MM.1S (cell line): ENCODE measurements around the gene JADE2.

Experiments
- DNase-seq: peaks from one replicate; pipeline ENCODE4 v3.0.0-alpha.2; 2015
- H2AFZ ChIP-seq: fragments of 300-600 bp; sonication (generic); 2 replicates; pipeline ENCODE4 v1.6.0; 2016; ENCODE audit warnings: antibody characterized with exemption, low read length
- H3F3A ChIP-seq: fragments of 300-600 bp; sonication (generic); 2 replicates; pipeline ENCODE4 v1.6.1; 2016; ENCODE audit warnings: mild to moderate bottlenecking, antibody characterized with exemption, low read length, moderate library complexity, mixed read lengths; ENCODE audit not compliant: insufficient read depth
- H3K27ac ChIP-seq: fragments of 300-600 bp; sonication (generic); 2 replicates; pipeline ENCODE4 v1.5.1; 2016; ENCODE audit warnings: mild to moderate bottlenecking, low read length
- H3K27me3 ChIP-seq: fragments of 300-600 bp; sonication (generic); replicated peaks from 2 replicates; pipeline ENCODE4 v1.6.0; 2016; ENCODE audit warnings: low read length; ENCODE audit not compliant: insufficient read depth
- H3K36me3 ChIP-seq: fragments of 300-600 bp; sonication (generic); replicated peaks from 2 replicates; pipeline ENCODE4 v1.6.1; 2016; ENCODE audit warnings: mild to moderate bottlenecking, low read length, mixed read lengths; ENCODE audit not compliant: insufficient read depth
- H3K4me1 ChIP-seq: fragments of 300-600 bp; sonication (generic); 2 replicates; pipeline ENCODE4 v1.6.1; 2016; ENCODE audit warnings: low read length, mixed read lengths
- H3K4me2 ChIP-seq: fragments of 300-600 bp; sonication (generic); 2 replicates; pipeline ENCODE4 v1.6.0; 2016; ENCODE audit warnings: low read depth, low read length
- H3K4me3 ChIP-seq: fragments of 300-600 bp; sonication (generic); 2 replicates; pipeline ENCODE4 v1.5.1; 2016; ENCODE audit warnings: low read length, mixed read lengths
- H3K79me2 ChIP-seq: fragments of 300-600 bp; sonication (generic); 2 replicates; pipeline ENCODE4 v1.6.1; 2016; ENCODE audit warnings: mixed run types, low read length, mixed read lengths
- H3K9ac ChIP-seq: fragments of 300-600 bp; sonication (generic); 2 replicates; pipeline ENCODE4 v1.6.1; 2016; ENCODE audit warnings: low read length, mixed read lengths
- H3K9me2 ChIP-seq: fragments of 300-600 bp; sonication (generic); replicated peaks from 2 replicates; pipeline ENCODE4 v1.6.1; 2016; ENCODE audit warnings: mild to moderate bottlenecking, low read length, mixed read lengths; ENCODE audit not compliant: insufficient read depth
- H3K9me3 ChIP-seq: fragments of 300-600 bp; sonication (generic); replicated peaks from 2 replicates; pipeline ENCODE4 v1.6.1; 2016; ENCODE audit warnings: mild to moderate bottlenecking, low read length, mixed read lengths; ENCODE audit not compliant: insufficient read depth
- H4K20me1 ChIP-seq: fragments of 300-600 bp; sonication (generic); 2 replicates; pipeline ENCODE4 v1.6.1; 2016; ENCODE audit warnings: mild to moderate bottlenecking, low read length, moderate library complexity, mixed read lengths; ENCODE audit not compliant: insufficient read depth
- CTCF ChIP-seq: fragments of 300-600 bp; sonication (generic); IDR thresholded peaks from 2 replicates; pipeline ENCODE4 v1.5.1; 2016; ENCODE audit warnings: antibody characterized with exemption, low read length, mixed read lengths
- EZH2 ChIP-seq: fragments of 300-600 bp; sonication (generic); optimal IDR thresholded peaks from 2 replicates; pipeline ENCODE3; 2017; ENCODE audit warnings: low read depth, mild to moderate bottlenecking, antibody characterized with exemption, low read length, mixed read lengths
- EZH2phosphoT487 ChIP-seq: fragments of 300-600 bp; sonication (generic); IDR thresholded peaks from 2 replicates; pipeline ENCODE4 v1.6.1; 2018; ENCODE audit warnings: antibody characterized with exemption, low read length

The JADE2 gene

GRCh38 chr5:134581241-134581981, 55.9 kb downstream of the JADE2 start:
- Histone ChIP-seq H3F3A (no peaks in the 10 kb centered on the region), H3K79me2 (no peaks in the 10 kb centered on the region), H3K36me3 (0 out of 2 replicates have a peak, but pooled peaks cover 3% of the 10 kb centered on the region), H3K9me3 (no peaks in the 10 kb centered on the region), H3K4me2 (no peak overlapping the region), H3K9ac (no peak overlapping the region), H4K20me1 (no peaks in the 10 kb centered on the region), H2AFZ (no peak overlapping the region), H3K9me2 (no peaks in the 10 kb centered on the region), H3K4me3 (no peak overlapping the region), H3K4me1 (no peaks in the 10 kb centered on the region), H3K27me3 (no peaks in the 10 kb centered on the region), H3K27ac (no peak overlapping the region)
- no peak for TF ChIP-seq EZH2
- no peak for TF ChIP-seq EZH2phosphoT487
- TF ChIP-seq CTCF: no peak
- no peak for DNase-seq

- no peaks in the 10 kb centered on the region for H3K9me2 ChIP-seq
- H3K4me1 ChIP-seq: 0 out of 2 replicates have a peak, but pooled peaks cover 3% of the 10 kb centered on the region
- H2AFZ ChIP-seq: no peak overlapping the region
- no peak overlapping the region for H3K4me3 ChIP-seq
- TF ChIP-seq EZH2 (no peak), EZH2phosphoT487 (no peak), CTCF (no peak)
- no peaks in the 10 kb centered on the region for H3K9me3 ChIP-seq
- H3K4me2 ChIP-seq: no peak overlapping the region
- DNase-seq: no peak
- no peaks in the 10 kb centered on the region for H3K79me2 ChIP-seq
- no peak overlapping the region for H3K27ac ChIP-seq
- 0 out of 2 replicates have a peak, but pooled peaks cover 3% of the 10 kb centered on the region for H3K36me3 ChIP-seq
- H3F3A ChIP-seq: no peaks in the 10 kb centered on the region
- H4K20me1 ChIP-seq: no peaks in the 10 kb centered on the region
- H3K27me3 ChIP-seq: no peaks in the 10 kb centered on the region
- H3K9ac ChIP-seq: no peak overlapping the region
Observed at GRCh38 chr5:134582281-134582680, 56.8 kb downstream of the JADE2 start.

- no peaks in the 10 kb centered on the region for H4K20me1 ChIP-seq
- no peaks in the 10 kb centered on the region for H3K79me2 ChIP-seq
- DNase-seq: no peak
- H3K27me3 ChIP-seq: no peaks in the 10 kb centered on the region
- H3K9me2 ChIP-seq: no peaks in the 10 kb centered on the region
- H3K9me3 ChIP-seq: no peaks in the 10 kb centered on the region
- H3K27ac ChIP-seq: no peak overlapping the region
- 0 out of 2 replicates have a peak, but pooled peaks cover 3% of the 10 kb centered on the region for H3K36me3 ChIP-seq
- no peak overlapping the region for H3K4me3 ChIP-seq
- H2AFZ ChIP-seq: no peak overlapping the region
- no peak overlapping the region for H3K9ac ChIP-seq
- no peaks in the 10 kb centered on the region for H3F3A ChIP-seq
- no peak for TF ChIP-seq EZH2phosphoT487
- TF ChIP-seq EZH2: no peak
- no peak overlapping the region for H3K4me2 ChIP-seq
- H3K4me1 ChIP-seq: 0 out of 2 replicates have a peak, but pooled peaks cover 3% of the 10 kb centered on the region
Observed at GRCh38 chr5:134582941-134583340, 57.5 kb downstream of the JADE2 start.

GRCh38 chr5:134583766-134584165, 58.3 kb downstream of the JADE2 start:
- Histone ChIP-seq H3K9ac (no peak overlapping the region), H3K27ac (no peak overlapping the region), H4K20me1 (no peaks in the 10 kb centered on the region), H3F3A (no peaks in the 10 kb centered on the region), H3K9me2 (no peaks in the 10 kb centered on the region), H3K4me2 (no peak overlapping the region), H3K27me3 (no peaks in the 10 kb centered on the region), H3K79me2 (no peaks in the 10 kb centered on the region), H3K9me3 (no peaks in the 10 kb centered on the region), H3K4me1 (0 out of 2 replicates have a peak, but pooled peaks cover 3% of the 10 kb centered on the region), H2AFZ (no peak overlapping the region), H3K36me3 (0 out of 2 replicates have a peak, but pooled peaks cover 1% of the 10 kb centered on the region), H3K4me3 (no peak overlapping the region)
- TF ChIP-seq CTCF (no peak), EZH2phosphoT487 (no peak), EZH2 (no peak)
- no peak for DNase-seq
